ENCODE measurements around the gene FAM171A2. TPM values are rescaled to one million over a fixed set of nuclear protein-coding genes. Genes with fewer than 3 reads are reported as not detected.

Gene FAM171A2
- total and polyA plus RNA-seq, 10 of the 15 experiments (the other 5 are each of a cell fraction or from before 2014, with no cell fraction given), result 0.08 to 1.7 (median 0.27) TPM; not detected in 2

DNA sequence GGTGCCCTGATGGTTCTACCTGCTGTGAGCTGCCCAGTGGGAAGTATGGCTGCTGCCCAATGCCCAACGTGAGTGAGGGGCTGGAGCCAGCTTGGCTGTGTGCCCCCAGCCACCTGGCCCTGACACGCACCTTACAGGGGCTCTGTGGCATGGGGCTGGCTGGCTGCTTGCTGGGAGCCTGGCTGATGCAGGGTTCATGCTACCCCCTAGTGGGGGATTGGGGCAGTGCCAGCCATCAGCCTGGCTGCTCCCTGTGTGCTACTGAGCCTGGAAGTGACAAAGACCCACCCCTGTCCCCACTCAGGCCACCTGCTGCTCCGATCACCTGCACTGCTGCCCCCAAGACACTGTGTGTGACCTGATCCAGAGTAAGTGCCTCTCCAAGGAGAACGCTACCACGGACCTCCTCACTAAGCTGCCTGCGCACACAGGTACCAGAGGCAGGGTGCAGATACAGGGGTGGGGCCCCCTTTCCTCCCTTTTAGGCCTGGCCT, 12.9 kb downstream of the FAM171A2 start:
- H3K36me3 ChIP-seq (ENCODE audit: control insufficient read depth in 2 of 2, insufficient read depth in 2 of 2, low read length in 1 of 2), result peaks cover 18 to 20% of the 10 kb centered on the region in 2 experiments; a peak in 3 of 4 replicates
- ChIA-PET POLR2A (no interaction called here), SMC1A (ENCODE audit: uncharacterized antibody, unreplicated experiment) (interaction anchor here (0.8 to 2.5 kb wide), 7 partner anchors 12 to 166 kb away, joined by 3 to 10 read pairs (median 3); partner anchors contain the start of gene FAM171A2), RAD21 (ENCODE audit: unreplicated experiment) (interaction anchor here (0.8 to 3.0 kb wide), 5 partner anchors 20 to 140 kb away, joined by 3 to 21 read pairs (median 4); no protein-coding TSS in a partner anchor), CTCF (interaction anchor here (0.5 to 12.5 kb wide), 16 partner anchors 7 to 697 kb away, joined by 3 to 154 read pairs (median 6); partner anchors contain the start of genes FAM171A2 and SLC25A39)
- FAIRE-seq (peak; percentile 84), ATAC-seq (peak; percentile 53), DNase-seq (ENCODE audit: low read depth, low spot score) (peak; percentile 27)
- no peak overlapping the region for H2AFZ ChIP-seq (ENCODE audit: control insufficient read depth, low read depth, low read length)
- H3K27ac ChIP-seq (ENCODE audit: control insufficient read depth, insufficient read depth), result no peak overlapping the region
- H4K20me1 ChIP-seq (ENCODE audit: control insufficient read depth, insufficient read depth), result no peaks in the 10 kb centered on the region
- H3K4me3 ChIP-seq, result no peak overlapping the region
- intact Hi-C loops (cut with micrococcal nuclease; ENCODE audit: unreplicated experiment) (no loop called here), in situ Hi-C loops (cut with MboI) (no loop called here)
- H3K9ac ChIP-seq (ENCODE audit: control insufficient read depth, insufficient read depth, low read length), result no peak overlapping the region
- H3K4me2 ChIP-seq (ENCODE audit: control insufficient read depth, insufficient read depth), result 0 out of 2 replicates have a peak overlapping the region, but pooled peaks have one; percentile 7
- no TSS peak for BruUV-seq (replicated peaks)
- H3K9me3 ChIP-seq (replicated peaks; ENCODE audit: control insufficient read depth, insufficient read depth, low read length), result no peaks in the 10 kb centered on the region
- WGBS (ENCODE audit: insufficient coverage, insufficient replicate concordance, low lambda C conversion rate, missing lambda C conversion rate), result 52% methylated on average over 6 of the region's 6 CpGs
- peaks cover 27% of the 10 kb centered on the region for H3K79me2 ChIP-seq (ENCODE audit: control insufficient read depth, insufficient read depth, low read length)
- H3K4me1 ChIP-seq (ENCODE audit: control insufficient read depth, insufficient read depth, low read length), result peaks cover 40% of the 10 kb centered on the region
- H3K27me3 ChIP-seq (replicated peaks in 1 of 2; ENCODE audit: control insufficient read depth in 2 of 2, insufficient read depth in 2 of 2, low read length in 1 of 2), result no peaks in the 10 kb centered on the region; a peak in 1 of 4 replicates
- TF ChIP-seq MTA2 (IDR thresholded peaks at IDR 0.05; ENCODE audit: low read depth), result no peak
- TF ChIP-seq, protein P1, sequence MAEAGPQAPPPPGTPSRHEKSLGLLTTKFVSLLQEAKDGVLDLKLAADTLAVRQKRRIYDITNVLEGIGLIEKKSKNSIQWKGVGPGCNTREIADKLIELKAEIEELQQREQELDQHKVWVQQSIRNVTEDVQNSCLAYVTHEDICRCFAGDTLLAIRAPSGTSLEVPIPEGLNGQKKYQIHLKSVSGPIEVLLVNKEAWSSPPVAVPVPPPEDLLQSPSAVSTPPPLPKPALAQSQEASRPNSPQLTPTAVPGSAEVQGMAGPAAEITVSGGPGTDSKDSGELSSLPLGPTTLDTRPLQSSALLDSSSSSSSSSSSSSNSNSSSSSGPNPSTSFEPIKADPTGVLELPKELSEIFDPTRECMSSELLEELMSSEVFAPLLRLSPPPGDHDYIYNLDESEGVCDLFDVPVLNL (IDR thresholded peaks at IDR 0.05; ENCODE audit: low read depth, low read length), result no peak
- TF ChIP-seq GATAD2B (conservative IDR thresholded peaks at IDR 0.05; ENCODE audit: low read depth), result 0 out of 2 replicates have a peak, but pooled peaks have one; percentile 41
- TF ChIP-seq SMAD5 (IDR thresholded peaks at IDR 0.05; ENCODE audit: low read depth), result no peak
- TF ChIP-seq HDAC2 (IDR thresholded peaks at IDR 0.05), result no peak
- no peak for TF ChIP-seq MEF2B (IDR thresholded peaks at IDR 0.05; ENCODE audit: partially characterized antibody, poor library complexity, severe bottlenecking)
- peak; percentile 62 for TF ChIP-seq SMC3 (IDR thresholded peaks at IDR 0.05; ENCODE audit: borderline replicate concordance, low read length)
- TF ChIP-seq, protein P2, sequence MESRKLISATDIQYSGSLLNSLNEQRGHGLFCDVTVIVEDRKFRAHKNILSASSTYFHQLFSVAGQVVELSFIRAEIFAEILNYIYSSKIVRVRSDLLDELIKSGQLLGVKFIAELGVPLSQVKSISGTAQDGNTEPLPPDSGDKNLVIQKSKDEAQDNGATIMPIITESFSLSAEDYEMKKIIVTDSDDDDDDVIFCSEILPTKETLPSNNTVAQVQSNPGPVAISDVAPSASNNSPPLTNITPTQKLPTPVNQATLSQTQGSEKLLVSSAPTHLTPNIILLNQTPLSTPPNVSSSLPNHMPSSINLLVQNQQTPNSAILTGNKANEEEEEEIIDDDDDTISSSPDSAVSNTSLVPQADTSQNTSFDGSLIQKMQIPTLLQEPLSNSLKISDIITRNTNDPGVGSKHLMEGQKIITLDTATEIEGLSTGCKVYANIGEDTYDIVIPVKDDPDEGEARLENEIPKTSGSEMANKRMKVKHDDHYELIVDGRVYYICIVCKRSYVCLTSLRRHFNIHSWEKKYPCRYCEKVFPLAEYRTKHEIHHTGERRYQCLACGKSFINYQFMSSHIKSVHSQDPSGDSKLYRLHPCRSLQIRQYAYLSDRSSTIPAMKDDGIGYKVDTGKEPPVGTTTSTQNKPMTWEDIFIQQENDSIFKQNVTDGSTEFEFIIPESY (IDR thresholded peaks at IDR 0.05), result no peak
- TF ChIP-seq GABPA (IDR thresholded peaks at IDR 0.05; ENCODE audit: low read depth), result no peak
- TF ChIP-seq NFYB (IDR thresholded peaks at IDR 0.05; ENCODE audit: insufficient read depth, low read depth, low read length), result no peak
- TF ChIP-seq ZNF622 (IDR thresholded peaks at IDR 0.05), result no peak
- TF ChIP-seq KDM1A (IDR thresholded peaks at IDR 0.05; ENCODE audit: borderline replicate concordance), result no peak
- no peak for TF ChIP-seq NFXL1 (IDR thresholded peaks at IDR 0.05; ENCODE audit: borderline replicate concordance)
- no peak for TF ChIP-seq RFX5 (IDR thresholded peaks at IDR 0.05; ENCODE audit: low read depth, low read length)
- TF ChIP-seq FOXK2 (IDR thresholded peaks at IDR 0.05), result no peak
- TF ChIP-seq JUNB (IDR thresholded peaks at IDR 0.05), result no peak
- TF ChIP-seq, protein P3, sequence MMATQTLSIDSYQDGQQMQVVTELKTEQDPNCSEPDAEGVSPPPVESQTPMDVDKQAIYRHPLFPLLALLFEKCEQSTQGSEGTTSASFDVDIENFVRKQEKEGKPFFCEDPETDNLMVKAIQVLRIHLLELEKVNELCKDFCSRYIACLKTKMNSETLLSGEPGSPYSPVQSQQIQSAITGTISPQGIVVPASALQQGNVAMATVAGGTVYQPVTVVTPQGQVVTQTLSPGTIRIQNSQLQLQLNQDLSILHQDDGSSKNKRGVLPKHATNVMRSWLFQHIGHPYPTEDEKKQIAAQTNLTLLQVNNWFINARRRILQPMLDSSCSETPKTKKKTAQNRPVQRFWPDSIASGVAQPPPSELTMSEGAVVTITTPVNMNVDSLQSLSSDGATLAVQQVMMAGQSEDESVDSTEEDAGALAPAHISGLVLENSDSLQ (IDR thresholded peaks at IDR 0.05), result no peak
- TF ChIP-seq SIX5 (IDR thresholded peaks at IDR 0.05; ENCODE audit: low read depth, low read length, severe bottlenecking), result no peak
- TF ChIP-seq ZBED1 (IDR thresholded peaks at IDR 0.05; ENCODE audit: borderline replicate concordance), result no peak
- no peak for TF ChIP-seq SIN3A (IDR thresholded peaks at IDR 0.05; ENCODE audit: low read depth, low read length)
- TF ChIP-seq, protein P4, sequence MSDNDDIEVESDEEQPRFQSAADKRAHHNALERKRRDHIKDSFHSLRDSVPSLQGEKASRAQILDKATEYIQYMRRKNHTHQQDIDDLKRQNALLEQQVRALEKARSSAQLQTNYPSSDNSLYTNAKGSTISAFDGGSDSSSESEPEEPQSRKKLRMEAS (IDR thresholded peaks at IDR 0.05; ENCODE audit: low read depth, low read length), result no peak
